Ectodermal cell (in vitro differentiated cells): ENCODE measurements around the gene PPP4R3C. TPM values are rescaled to one million over a fixed set of nuclear protein-coding genes. Genes with fewer than 3 reads are reported as not detected.
"Not testable (repeated sequence)": the region's sequence is repeated elsewhere in the genome, so short reads cannot be mapped to it uniquely, and the experiment has no call there.

Experiments used
- H3K27ac ChIP-seq: 2 replicates; pipeline ENCODE4 v1.7.0; 2013; ENCODE audit warnings: mild to moderate bottlenecking, low read depth, low read length; ENCODE audit not compliant: insufficient read depth, poor library complexity, severe bottlenecking
- H3K27me3 ChIP-seq: 2 replicates; pipeline ENCODE4 v1.7.0; 2013; ENCODE audit warnings: mild to moderate bottlenecking, low read length; ENCODE audit not compliant: insufficient read depth, control insufficient read depth, poor library complexity, severe bottlenecking
- H3K36me3 ChIP-seq: one replicate; pipeline ENCODE4 v1.7.0; 2013; ENCODE audit warnings: low read length; ENCODE audit not compliant: control insufficient read depth, insufficient read depth
- H3K4me1 ChIP-seq: one replicate; pipeline ENCODE4 v1.7.0; 2013; ENCODE audit warnings: low read length; ENCODE audit not compliant: control insufficient read depth, insufficient read depth
- H3K4me3 ChIP-seq: 2 replicates; pipeline ENCODE4 v1.7.0; 2013; ENCODE audit warnings: low read depth, low read length, control low read depth; ENCODE audit not compliant: insufficient read depth
- H3K9me3 ChIP-seq: 2 replicates; pipeline ENCODE4 v1.7.0; 2013; ENCODE audit warnings: mild to moderate bottlenecking, low read length, moderate library complexity; ENCODE audit not compliant: control insufficient read depth
- WGBS, 2 experiments: methylation state at CpG; one replicate each; pipeline ENCODE4 v1.1.7; 2013; ENCODE audit warnings: missing lambda C conversion rate in 2 of 2; 5-methylcytosine and 5-hydroxymethylcytosine counted together
- polyA plus RNA-seq, 4 experiments: library from polyadenylated mRNA; stranded (reverse); fragments of 50-300 nt; gene quantifications; one replicate each; pipeline ENCODE4 v1.2.3, GENCODE V29; 2013

PPP4R3C gene
- not detected for polyA plus RNA-seq (2013, experiment 1 of 4)
- not detected for polyA plus RNA-seq (2013, experiment 2 of 4)
- polyA plus RNA-seq (2013, experiment 3 of 4) = not detected
- polyA plus RNA-seq (2013, experiment 4 of 4) = not detected

DNA sequence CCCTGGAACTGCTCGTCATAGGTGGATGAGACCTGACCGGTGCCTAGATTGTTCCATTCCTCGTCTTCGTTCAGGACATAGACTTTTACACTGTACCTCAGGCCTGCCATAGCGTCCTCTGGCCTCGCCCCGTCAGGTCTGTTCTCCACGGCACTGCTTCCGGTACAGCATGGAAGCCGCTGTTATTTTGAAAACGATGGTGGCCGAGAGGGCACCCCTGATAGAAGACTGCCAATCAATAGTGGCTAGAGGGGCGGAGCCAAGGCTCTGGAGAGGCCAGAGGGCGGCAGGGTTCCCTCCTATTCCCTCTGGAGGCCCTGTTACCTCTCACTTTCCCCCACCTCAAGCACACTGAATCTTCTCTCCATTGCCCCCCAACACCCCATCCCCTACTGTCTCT, at the start of gene PPP4R3C:
TSS of gene PPP4R3C (minus strand) at position 155 of the 400 bp plus-strand sequence. CDS start at position 110, 45 bp downstream.
- 95 to 96% methylated on average over 14 of the region's 14 CpGs for WGBS, 2 experiments
- Histone ChIP-seq H3K9me3 (no peaks in the 10 kb centered on the region), H3K27ac (no peak within 1 kb of the TSS), H3K36me3 (no peaks in the 10 kb centered on the region), H3K4me3 (no peak within 1 kb of the TSS), H3K4me1 (no peaks in the 10 kb centered on the region), H3K27me3 (no peaks in the 10 kb centered on the region)

DNA sequence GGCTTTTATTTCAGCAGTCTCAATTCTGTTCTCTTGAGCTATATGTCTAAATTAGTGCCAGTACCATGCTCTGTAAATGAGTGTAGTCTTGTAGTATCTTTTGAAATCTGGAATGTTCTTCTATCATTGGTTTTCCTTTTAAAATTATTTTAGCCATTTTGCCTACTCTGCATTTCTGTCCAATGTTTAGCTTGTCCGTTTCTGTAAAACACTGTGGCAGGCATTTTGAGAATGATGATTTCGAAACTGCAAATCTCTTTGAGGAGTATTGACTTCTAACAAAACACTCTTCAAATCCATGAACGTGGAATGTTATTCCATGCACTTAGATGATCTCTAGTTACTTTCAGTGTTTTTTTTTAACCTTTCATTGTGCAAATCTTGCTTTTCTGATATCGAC, 28.3 kb upstream of the PPP4R3C start:
- no peak overlapping the region for H3K4me3 ChIP-seq
- no peak overlapping the region for H3K27ac ChIP-seq
- no peaks in the 10 kb centered on the region for H3K9me3 ChIP-seq
- no peaks in the 10 kb centered on the region for H3K36me3 ChIP-seq
- WGBS, 2 experiments = 86 to 92% methylated on average over 2 to 3 of the region's 4 CpGs
- no peaks in the 10 kb centered on the region for H3K27me3 ChIP-seq
- H3K4me1 ChIP-seq = no peaks in the 10 kb centered on the region

DNA sequence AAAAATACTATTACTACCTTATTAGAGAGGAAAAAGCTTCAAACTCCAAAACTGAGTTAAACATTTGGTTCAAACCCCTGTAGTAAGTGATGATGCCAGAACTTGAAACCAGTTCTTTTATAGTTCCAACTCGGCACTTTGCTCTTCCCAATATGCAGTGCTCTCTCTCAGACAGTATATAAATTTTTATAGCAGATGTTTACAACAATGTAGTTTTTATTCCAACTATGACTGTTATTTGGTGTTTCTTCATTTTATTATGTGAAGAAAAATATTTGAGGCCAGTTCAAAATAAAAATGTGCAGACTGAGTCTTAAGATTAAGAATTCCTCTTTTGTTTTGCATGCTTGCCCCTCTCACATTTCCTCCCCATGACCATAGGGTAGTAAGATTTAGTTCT, 2.9 kb upstream of the PPP4R3C start:
- no peaks in the 10 kb centered on the region for H3K27me3 ChIP-seq
- no peaks in the 10 kb centered on the region for H3K36me3 ChIP-seq
- no peak overlapping the region for H3K4me3 ChIP-seq
- H3K27ac ChIP-seq = no peak overlapping the region
- no peaks in the 10 kb centered on the region for H3K9me3 ChIP-seq
- 80% methylated on average over 1 of the region's 1 CpG; no CpG with 5 or more reads in 1 of the 2 experiments for WGBS, 2 experiments
- H3K4me1 ChIP-seq = no peaks in the 10 kb centered on the region

DNA sequence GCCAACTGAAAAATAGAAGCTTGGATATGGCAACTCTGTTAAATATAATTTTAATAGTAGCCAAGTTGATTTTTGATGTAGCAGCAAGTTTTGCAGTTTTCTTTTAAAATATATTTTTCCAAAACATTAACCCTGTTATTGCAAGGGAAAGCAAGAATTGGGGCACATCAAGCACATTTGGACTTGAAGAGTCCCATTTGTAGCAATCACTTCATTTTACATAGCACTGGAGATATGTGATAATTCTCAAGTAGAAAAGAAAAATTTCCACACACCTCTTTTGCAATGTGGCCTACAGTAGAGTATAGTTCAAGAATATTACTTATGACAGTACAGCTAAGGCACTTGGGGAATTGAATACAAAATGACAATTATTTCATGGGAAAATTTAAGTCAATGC, 1.9 kb upstream of the PPP4R3C start:
- Histone ChIP-seq H3K27me3 (no peaks in the 10 kb centered on the region), H3K36me3 (no peaks in the 10 kb centered on the region), H3K27ac (no peak overlapping the region), H3K4me3 (no peak overlapping the region), H3K9me3 (no peaks in the 10 kb centered on the region), H3K4me1 (no peaks in the 10 kb centered on the region)

DNA sequence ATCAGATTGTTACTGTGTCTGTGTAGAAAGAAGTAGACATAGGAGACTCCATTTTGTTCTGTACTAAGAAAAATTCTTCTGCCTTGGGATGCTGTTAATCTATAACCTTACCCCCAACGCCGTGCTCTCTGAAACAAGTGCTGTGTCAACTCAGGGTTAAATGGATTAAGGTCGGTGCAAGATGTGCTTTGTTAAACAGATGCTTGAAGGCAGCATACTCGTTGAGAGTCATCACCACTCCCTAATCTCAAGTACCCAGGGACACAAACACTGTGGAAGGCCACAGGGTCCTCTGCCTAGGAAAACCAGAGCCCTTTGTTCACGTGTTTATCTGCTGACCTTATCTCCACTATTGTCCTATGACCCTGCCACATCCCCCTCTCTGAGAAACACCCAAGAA, 4.0 kb downstream of the PPP4R3C start:
- H3K27me3 ChIP-seq, H3K4me1 ChIP-seq, H3K9me3 ChIP-seq, H3K4me3 ChIP-seq, H3K27ac ChIP-seq, H3K36me3 ChIP-seq: not testable (repeated sequence)
- WGBS, 2 experiments = 86 to 100% methylated on average over 1 to 2 of the region's 5 CpGs

DNA sequence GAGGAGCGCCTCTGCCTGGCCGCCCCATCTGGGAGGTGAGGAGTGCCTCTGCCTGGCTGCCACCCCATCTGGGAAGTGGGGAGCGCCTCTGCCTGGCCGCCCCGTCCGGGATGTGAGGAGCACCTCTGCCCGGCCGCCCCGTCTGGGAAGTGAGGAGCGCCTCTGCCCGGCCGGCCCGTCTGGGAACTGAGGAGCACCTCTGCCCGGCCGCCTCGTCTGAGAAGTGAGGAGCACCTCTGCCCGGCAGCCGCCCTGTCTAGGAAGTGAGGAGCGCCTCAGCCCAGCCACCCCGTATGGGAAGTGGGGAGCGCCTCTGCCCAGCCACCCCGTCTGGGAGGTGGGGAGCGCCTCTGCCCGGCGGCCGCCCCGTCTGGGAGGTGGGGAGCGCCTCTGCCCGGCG, 4.6 kb downstream of the PPP4R3C start:
- 81% methylated on average over 26 to 29 of the region's 30 CpGs for WGBS, 2 experiments
- H3K27me3 ChIP-seq, H3K27ac ChIP-seq, H3K4me3 ChIP-seq, H3K9me3 ChIP-seq, H3K36me3 ChIP-seq, H3K4me1 ChIP-seq: not testable (repeated sequence)

DNA sequence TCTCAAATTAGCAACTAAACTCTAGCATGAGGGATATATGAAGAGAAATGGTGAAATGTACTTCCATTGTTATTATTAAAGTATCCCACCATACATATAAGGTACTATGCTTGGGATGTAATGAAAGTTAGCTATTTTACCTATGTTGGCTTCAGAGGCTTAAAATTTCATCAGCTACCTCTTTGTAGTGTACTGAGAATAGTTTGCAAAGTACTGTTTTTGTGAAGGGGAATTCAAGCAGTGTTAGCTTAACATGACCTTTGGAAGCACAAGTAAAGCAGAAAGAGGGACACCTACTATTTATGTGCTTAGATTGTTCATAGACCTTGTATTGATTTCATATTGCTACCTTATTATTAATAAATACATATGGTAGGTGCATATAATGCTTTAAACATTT, 11.8 kb downstream of the PPP4R3C start:
- H3K36me3 ChIP-seq = no peaks in the 10 kb centered on the region
- H3K4me3 ChIP-seq = no peak overlapping the region
- H3K27ac ChIP-seq = no peak overlapping the region
- H3K27me3 ChIP-seq = no peaks in the 10 kb centered on the region
- H3K4me1 ChIP-seq = no peaks in the 10 kb centered on the region
- H3K9me3 ChIP-seq = no peaks in the 10 kb centered on the region

DNA sequence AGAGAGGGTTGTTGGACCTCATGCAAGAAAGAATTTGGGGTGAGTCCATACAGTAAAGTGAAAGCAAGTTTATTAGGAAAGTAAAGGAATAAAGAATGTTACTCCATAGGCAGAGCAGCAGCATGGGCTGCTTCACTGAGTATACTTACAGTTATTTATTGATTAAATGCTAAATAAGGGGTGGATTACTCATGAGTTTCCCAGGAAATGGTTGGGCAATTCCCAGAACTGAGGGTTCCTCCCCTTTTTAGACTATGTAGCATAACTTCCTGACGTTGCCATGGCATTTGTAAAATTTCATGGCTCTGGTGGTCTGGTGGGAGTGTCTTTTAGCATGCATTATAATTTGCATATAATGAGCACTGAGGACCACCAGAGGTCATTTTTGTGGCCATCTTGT, 16.7 kb downstream of the PPP4R3C start:
- no peaks in the 10 kb centered on the region for H3K27me3 ChIP-seq
- H3K4me1 ChIP-seq = no peaks in the 10 kb centered on the region
- no peak overlapping the region for H3K4me3 ChIP-seq
- 75% methylated on average over 1 of the region's 1 CpG; no CpG with 5 or more reads in 1 of the 2 experiments for WGBS, 2 experiments
- H3K27ac ChIP-seq = no peak overlapping the region
- H3K36me3 ChIP-seq = no peaks in the 10 kb centered on the region
- H3K9me3 ChIP-seq = no peaks in the 10 kb centered on the region

DNA sequence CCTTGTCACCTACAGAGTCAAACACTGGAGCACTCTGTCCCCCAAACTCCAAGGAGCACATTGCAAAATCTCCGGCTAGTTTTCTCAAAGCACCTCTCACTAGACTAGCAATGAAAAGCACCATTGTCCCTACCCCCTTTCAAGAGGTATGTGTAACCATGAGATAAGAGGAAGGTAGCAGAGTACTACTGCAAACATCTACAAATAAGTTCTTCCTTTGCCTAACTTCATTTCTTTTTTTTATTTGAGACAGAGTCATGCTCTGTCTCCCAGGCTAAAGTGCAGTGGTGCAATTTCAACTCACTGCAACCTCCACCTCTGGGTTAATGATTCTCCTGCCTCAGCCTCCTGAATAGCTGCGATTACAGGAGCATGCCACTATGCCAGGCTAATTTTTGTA, 17.7 kb downstream of the PPP4R3C start:
- Histone ChIP-seq H3K4me1 (no peaks in the 10 kb centered on the region), H3K9me3 (no peaks in the 10 kb centered on the region), H3K4me3 (no peak overlapping the region), H3K27ac (no peak overlapping the region), H3K36me3 (no peaks in the 10 kb centered on the region), H3K27me3 (no peaks in the 10 kb centered on the region)
- 90 to 94% methylated on average over 2 of the region's 2 CpGs for WGBS, 2 experiments

DNA sequence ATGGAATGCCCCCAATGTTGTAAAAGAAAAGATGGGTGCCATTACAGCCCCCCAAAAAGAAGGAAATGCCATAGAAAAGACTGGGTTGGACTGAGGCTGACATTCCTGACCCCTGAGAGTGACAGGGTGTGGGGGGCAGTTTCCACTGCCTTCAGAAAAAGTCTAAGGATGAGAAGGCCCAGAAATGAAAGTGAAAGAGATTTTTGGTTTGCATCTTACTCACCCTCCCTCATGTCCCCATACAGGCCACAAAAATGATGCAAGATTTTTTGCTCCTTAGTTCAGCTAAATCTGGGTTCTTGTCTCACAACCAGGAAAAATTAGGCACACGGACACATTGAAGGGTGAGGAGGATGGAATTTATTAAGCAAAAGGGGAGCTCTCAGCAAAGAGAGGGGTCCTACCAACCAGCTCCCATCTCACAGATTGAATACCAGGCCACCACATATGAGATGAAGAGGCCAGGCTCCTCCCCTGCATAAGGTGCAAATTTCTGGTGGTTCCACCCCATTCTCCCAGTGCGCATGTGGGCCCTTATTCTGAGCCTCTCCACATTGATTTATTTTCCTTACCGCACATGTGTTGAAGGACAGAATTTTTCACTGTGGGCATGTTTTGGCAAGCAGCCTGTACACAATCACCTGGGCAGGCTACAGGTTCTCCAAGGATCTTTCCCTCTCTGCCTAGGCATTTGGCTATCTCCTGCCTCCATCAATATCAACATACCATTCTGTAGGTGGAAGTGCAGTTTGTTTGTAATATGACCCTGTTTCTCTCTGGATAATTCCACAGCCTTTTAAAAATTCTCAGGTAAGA, 18.8 kb downstream of the PPP4R3C start:
- H3K27ac ChIP-seq = no peak overlapping the region
- H3K9me3 ChIP-seq = no peaks in the 10 kb centered on the region
- no peaks in the 10 kb centered on the region for H3K36me3 ChIP-seq
- H3K4me3 ChIP-seq = no peak overlapping the region
- H3K27me3 ChIP-seq = no peaks in the 10 kb centered on the region
- 42 to 61% methylated on average over 2 to 3 of the region's 3 CpGs for WGBS, 2 experiments
- no peaks in the 10 kb centered on the region for H3K4me1 ChIP-seq
